Panc1 (cell line): Measurements from ENCODE around the gene C2orf81. TPM values are rescaled to one million over a fixed set of nuclear protein-coding genes. Genes with fewer than 3 reads are reported as not detected.

Experiments
- ATAC-seq: fragments of 200-7000 bp; cut with Tn5 transposase; 2 replicates; pipeline ENCODE4 v1.9.1; 2020; ENCODE audit warnings: mild to moderate bottlenecking, moderate library complexity
- BruUV-seq: library from RNA; stranded (reverse); fragments of 400-500 nt; replicated peaks from 2 replicates; lab custom pipeline; 2021; lab: Mats Ljungman, UMichigan
- CTCF ChIA-PET: fragments of 300-600 bp; sonication (Branson Sonifier 250); formaldehyde crosslinking; loops from one replicate; lab custom pipeline; 2022; ENCODE audit warnings: antibody characterized with exemption; lab: Charles Lee
- POLR2A ChIA-PET: fragments of 300-600 bp; sonication (Branson Sonifier 250); formaldehyde crosslinking; loops from one replicate; lab custom pipeline; 2022; ENCODE audit warnings: antibody characterized with exemption; lab: Charles Lee
- DNase-seq: peaks from one replicate; pipeline ENCODE4 v3.0.0-alpha.2; 2010; ENCODE audit warnings: low read depth, low spot score
- H3K27ac ChIP-seq: 2 replicates; pipeline ENCODE4 v1.5.1; 2011; ENCODE audit warnings: mild to moderate bottlenecking, low read length, inconsistent platforms
- H3K27me3 ChIP-seq: fragments of 200-500 bp; sonication (Bioruptor generic); 2 replicates; pipeline ENCODE4 v1.6.0; 2014; ENCODE audit warnings: low read length, inconsistent platforms; ENCODE audit not compliant: control insufficient read depth, insufficient read depth
- H3K36me3 ChIP-seq: fragments of 200-500 bp; sonication (Bioruptor generic); 2 replicates; pipeline ENCODE4 v1.5.1; 2014; ENCODE audit warnings: inconsistent platforms, mild to moderate bottlenecking, low read length, moderate library complexity; ENCODE audit not compliant: control insufficient read depth, insufficient read depth
- H3K4me1 ChIP-seq: 2 replicates; pipeline ENCODE4 v1.5.1; 2011; ENCODE audit warnings: inconsistent platforms, mild to moderate bottlenecking, low read length, moderate library complexity; ENCODE audit not compliant: control insufficient read depth, insufficient read depth
- H3K4me3 ChIP-seq, 2 experiments: 2 replicates each; pipeline ENCODE4 v1.5.1; 2011 to 2012; ENCODE audit warnings: low read depth in 2 of 2, low read length in 2 of 2, mild to moderate bottlenecking in 2 of 2, inconsistent platforms in 1 of 2, moderate library complexity in 1 of 2
- H3K9me3 ChIP-seq: fragments of 200-500 bp; sonication (Bioruptor generic); 2 replicates; pipeline ENCODE4 v1.5.1; 2014; ENCODE audit warnings: low read depth, mild to moderate bottlenecking, inconsistent platforms, low read length, moderate library complexity; ENCODE audit not compliant: control insufficient read depth, insufficient read depth
- POLR2AphosphoS5 ChIP-seq: IDR thresholded peaks from 2 replicates; pipeline ENCODE4 v1.6.1; 2012; ENCODE audit warnings: mild to moderate bottlenecking, low read depth, low read length, moderate library complexity
- SIN3A ChIP-seq: IDR thresholded peaks from 2 replicates; pipeline ENCODE4 v1.6.1; 2012; ENCODE audit warnings: low read depth, mild to moderate bottlenecking, low read length, moderate library complexity, borderline replicate concordance; ENCODE audit not compliant: insufficient read depth
- TCF7L2 ChIP-seq: IDR thresholded peaks from 2 replicates; pipeline ENCODE4 v1.6.1; 2011; ENCODE audit warnings: mild to moderate bottlenecking, low read depth, low read length, inconsistent platforms
- in situ Hi-C: cut with HindIII; loops from 2 replicates; pipeline ENCODE4 v1.10.0; 2016; ENCODE audit warnings: low sequenced_read_pairs, low pct_unique_long_range_greater_than_20kb
- intact Hi-C: fragments of 100-400 bp; cut with micrococcal nuclease; formaldehyde crosslinking; loops from one replicate; pipeline ENCODE4 v1.10.0; 2022; ENCODE audit not compliant: unreplicated experiment
- total RNA-seq: library from RNA; stranded (reverse); gene quantifications from one replicate; pipeline ENCODE4 v1.2.1, GENCODE V29; 2021; ENCODE audit not compliant: unreplicated experiment
- TF ChIP-seq, protein P1 (sequence below): fragments of 450-650 bp; IDR thresholded peaks from 2 replicates; pipeline ENCODE4 v1.5.1; 2017; ENCODE audit warnings: mild to moderate bottlenecking
- TF ChIP-seq, protein P2 (sequence below), 2 experiments: IDR thresholded peaks; 2 replicates each; pipeline ENCODE4 v1.6.1; 2011 to 2012; ENCODE audit warnings: low read depth in 2 of 2, control low read depth in 1 of 2, low read length in 1 of 2, mild to moderate bottlenecking in 1 of 2, moderate library complexity in 1 of 2; ENCODE audit not compliant: insufficient read depth in 1 of 2

The C2orf81 gene
- total RNA-seq, 1 experiment from 2014 or later = 3.9 TPM

DNA sequence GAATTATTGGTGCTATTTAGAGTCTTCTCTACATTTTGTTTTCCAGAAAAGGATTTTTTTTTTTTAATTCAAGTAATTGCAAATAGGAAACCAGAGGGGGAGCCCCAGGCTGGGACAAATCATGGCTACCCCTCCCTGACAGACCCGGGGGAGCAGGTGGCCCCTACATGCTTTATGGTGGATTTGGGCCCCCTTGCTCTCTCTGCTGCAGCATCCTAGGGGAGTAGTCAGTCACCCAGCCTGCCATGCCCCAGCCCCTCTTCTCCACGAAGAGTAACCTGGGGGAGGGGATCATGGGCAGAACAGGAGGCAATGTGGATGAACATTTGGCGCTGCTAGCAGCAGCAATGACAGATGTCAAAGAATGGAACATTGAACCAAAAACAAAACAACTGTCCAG lies 4.6 kb downstream of the C2orf81 start:
- ChIA-PET CTCF (no interaction called here), POLR2A (interaction anchor here (0.6 kb wide), 1 partner anchor 576 kb away, joined by 3 read pairs; no protein-coding TSS in a partner anchor)
- intact Hi-C loops (no loop called here), in situ Hi-C loops (no loop called here)
- Histone ChIP-seq H3K9me3 (no peaks in the 10 kb centered on the region), H3K27ac (no peak overlapping the region), H3K4me3 (no peak overlapping the region), H3K36me3 (no peaks in the 10 kb centered on the region; the same call in 1 of the 2 replicates), H3K4me1 (peaks cover 4% of the 10 kb centered on the region; the same call in 1 of the 2 replicates), H3K27me3 (no peaks in the 10 kb centered on the region)
- BruUV-seq = no TSS peak
- DNase-seq = no peak
- TF ChIP-seq POLR2AphosphoS5 = no peak
- no peak for TF ChIP-seq SIN3A
- TF ChIP-seq, protein P1, sequence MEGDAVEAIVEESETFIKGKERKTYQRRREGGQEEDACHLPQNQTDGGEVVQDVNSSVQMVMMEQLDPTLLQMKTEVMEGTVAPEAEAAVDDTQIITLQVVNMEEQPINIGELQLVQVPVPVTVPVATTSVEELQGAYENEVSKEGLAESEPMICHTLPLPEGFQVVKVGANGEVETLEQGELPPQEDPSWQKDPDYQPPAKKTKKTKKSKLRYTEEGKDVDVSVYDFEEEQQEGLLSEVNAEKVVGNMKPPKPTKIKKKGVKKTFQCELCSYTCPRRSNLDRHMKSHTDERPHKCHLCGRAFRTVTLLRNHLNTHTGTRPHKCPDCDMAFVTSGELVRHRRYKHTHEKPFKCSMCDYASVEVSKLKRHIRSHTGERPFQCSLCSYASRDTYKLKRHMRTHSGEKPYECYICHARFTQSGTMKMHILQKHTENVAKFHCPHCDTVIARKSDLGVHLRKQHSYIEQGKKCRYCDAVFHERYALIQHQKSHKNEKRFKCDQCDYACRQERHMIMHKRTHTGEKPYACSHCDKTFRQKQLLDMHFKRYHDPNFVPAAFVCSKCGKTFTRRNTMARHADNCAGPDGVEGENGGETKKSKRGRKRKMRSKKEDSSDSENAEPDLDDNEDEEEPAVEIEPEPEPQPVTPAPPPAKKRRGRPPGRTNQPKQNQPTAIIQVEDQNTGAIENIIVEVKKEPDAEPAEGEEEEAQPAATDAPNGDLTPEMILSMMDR = no peak
- no peak for TF ChIP-seq TCF7L2
- TF ChIP-seq, protein P2, sequence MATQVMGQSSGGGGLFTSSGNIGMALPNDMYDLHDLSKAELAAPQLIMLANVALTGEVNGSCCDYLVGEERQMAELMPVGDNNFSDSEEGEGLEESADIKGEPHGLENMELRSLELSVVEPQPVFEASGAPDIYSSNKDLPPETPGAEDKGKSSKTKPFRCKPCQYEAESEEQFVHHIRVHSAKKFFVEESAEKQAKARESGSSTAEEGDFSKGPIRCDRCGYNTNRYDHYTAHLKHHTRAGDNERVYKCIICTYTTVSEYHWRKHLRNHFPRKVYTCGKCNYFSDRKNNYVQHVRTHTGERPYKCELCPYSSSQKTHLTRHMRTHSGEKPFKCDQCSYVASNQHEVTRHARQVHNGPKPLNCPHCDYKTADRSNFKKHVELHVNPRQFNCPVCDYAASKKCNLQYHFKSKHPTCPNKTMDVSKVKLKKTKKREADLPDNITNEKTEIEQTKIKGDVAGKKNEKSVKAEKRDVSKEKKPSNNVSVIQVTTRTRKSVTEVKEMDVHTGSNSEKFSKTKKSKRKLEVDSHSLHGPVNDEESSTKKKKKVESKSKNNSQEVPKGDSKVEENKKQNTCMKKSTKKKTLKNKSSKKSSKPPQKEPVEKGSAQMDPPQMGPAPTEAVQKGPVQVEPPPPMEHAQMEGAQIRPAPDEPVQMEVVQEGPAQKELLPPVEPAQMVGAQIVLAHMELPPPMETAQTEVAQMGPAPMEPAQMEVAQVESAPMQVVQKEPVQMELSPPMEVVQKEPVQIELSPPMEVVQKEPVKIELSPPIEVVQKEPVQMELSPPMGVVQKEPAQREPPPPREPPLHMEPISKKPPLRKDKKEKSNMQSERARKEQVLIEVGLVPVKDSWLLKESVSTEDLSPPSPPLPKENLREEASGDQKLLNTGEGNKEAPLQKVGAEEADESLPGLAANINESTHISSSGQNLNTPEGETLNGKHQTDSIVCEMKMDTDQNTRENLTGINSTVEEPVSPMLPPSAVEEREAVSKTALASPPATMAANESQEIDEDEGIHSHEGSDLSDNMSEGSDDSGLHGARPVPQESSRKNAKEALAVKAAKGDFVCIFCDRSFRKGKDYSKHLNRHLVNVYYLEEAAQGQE (IDR thresholded peaks at IDR 0.05; ENCODE audit: insufficient read depth in 1 of 2, low read depth in 2 of 2, low read length in 1 of 2) = no peak
- ATAC-seq = no peak

DNA sequence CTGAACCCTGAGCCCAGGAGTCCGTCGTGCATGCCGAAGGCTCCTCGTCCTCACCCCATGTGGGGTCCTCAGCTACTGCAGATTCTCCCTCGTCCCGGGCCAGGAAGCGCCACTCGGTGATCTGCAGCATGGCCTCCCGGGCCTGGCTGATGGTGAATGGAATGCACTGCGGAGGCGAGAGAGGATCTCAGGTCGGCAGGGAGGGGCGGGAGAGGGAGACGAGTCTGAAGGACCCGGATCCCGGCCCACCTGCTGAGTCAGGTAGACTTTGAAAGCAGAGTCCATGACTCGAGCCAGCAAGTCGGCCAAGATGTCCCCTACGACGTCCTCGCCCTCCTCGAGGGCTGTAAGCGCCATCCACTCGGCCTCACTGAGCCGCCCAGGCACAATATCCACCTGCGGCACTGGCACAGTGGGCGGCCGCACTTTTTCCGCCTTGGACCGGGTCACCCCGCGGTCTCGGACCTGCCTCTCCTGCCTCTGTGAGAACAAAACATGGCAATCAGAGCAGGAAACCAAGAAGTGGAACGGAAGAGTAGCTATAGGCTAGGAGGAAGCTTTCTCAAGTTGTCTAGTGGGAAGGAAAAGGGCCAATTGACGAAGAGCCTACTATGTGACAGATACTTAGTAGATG lies 5.5 kb downstream of the C2orf81 start:
- POLR2A ChIA-PET = interaction anchor here (0.6 kb wide), 1 partner anchor 575 kb away, joined by 3 read pairs; no protein-coding TSS in a partner anchor
- ATAC-seq (no peak), DNase-seq (no peak)
- no peak for TF ChIP-seq TCF7L2
- TF ChIP-seq POLR2AphosphoS5 = no peak
- TF ChIP-seq, protein P2 (IDR thresholded peaks at IDR 0.05; ENCODE audit: insufficient read depth in 1 of 2, low read depth in 2 of 2, low read length in 1 of 2) = no peak
- TF ChIP-seq, protein P1 = no peak
- no peak for TF ChIP-seq SIN3A
- no peaks in the 10 kb centered on the region for H3K27me3 ChIP-seq
- 0 out of 2 replicates have a peak, but pooled peaks cover under 1% of the 10 kb centered on the region for H3K4me1 ChIP-seq
- no peak overlapping the region for H3K27ac ChIP-seq
- intact Hi-C loops = no loop called here
- H3K9me3 ChIP-seq = no peaks in the 10 kb centered on the region
- no peaks in the 10 kb centered on the region for H3K36me3 ChIP-seq
- H3K4me3 ChIP-seq = no peak overlapping the region
- CTCF ChIA-PET = no interaction called here
- no TSS peak for BruUV-seq
- in situ Hi-C loops = no loop called here
